DND-41 (cell line): ENCODE measurements around the gene ITPR1.

ENCODE experiments used
- CTCF ChIP-seq: IDR thresholded peaks from 2 replicates; pipeline ENCODE4 v1.5.1; 2012; ENCODE audit warnings: borderline replicate concordance, low read length, moderate library complexity, mild to moderate bottlenecking; ENCODE audit not compliant: poor library complexity, severe bottlenecking; ENCODE audit errors: extremely low read depth
- EZH2 ChIP-seq: IDR thresholded peaks from 3 replicates; pipeline ENCODE4 v1.6.1; 2012; ENCODE audit warnings: borderline replicate concordance, low read depth, mild to moderate bottlenecking, moderate library complexity, low read length, inconsistent platforms; ENCODE audit not compliant: severe bottlenecking

GRCh38 chr3:4478261-4478660, 14.9 kb upstream of the ITPR1 start:
- TF ChIP-seq CTCF (no peak), EZH2 (no peak)
